ENCODE results near the gene TGM1.

- TF ChIP-seq CTCF (conservative IDR thresholded peaks at IDR 0.05; ENCODE audit: low read depth, low read length) = no peak
- no peak for TF ChIP-seq EZH2 (IDR thresholded peaks at IDR 0.05; ENCODE audit: low read length, unreplicated experiment)
These were observed 24.4 kb downstream of the TGM1 start for GRCh38 chr14:24238527-24239037.
